H9 (cell line): ENCODE results near the gene CLEC18B. TPM values are rescaled to one million over a fixed set of nuclear protein-coding genes. Genes with fewer than 3 reads are reported as not detected.

Experiments used
- DNase-seq: peaks from one replicate; pipeline ENCODE4 v3.0.0-alpha.2; 2017
- H2AFZ ChIP-seq: one replicate; pipeline ENCODE4 v1.6.1; 2013; ENCODE audit warnings: mild to moderate bottlenecking, low read length, control low read depth, moderate library complexity
- H2AK5ac ChIP-seq: 2 replicates; pipeline ENCODE4 v1.6.1; 2013; ENCODE audit warnings: low read length, control low read depth, mixed read lengths; ENCODE audit not compliant: insufficient read length
- H2BK120ac ChIP-seq: one replicate; pipeline ENCODE4 v1.6.1; 2013; ENCODE audit warnings: low read depth, mild to moderate bottlenecking, low read length, control low read depth, inconsistent platforms; ENCODE audit not compliant: poor library complexity, severe bottlenecking
- H2BK12ac ChIP-seq: 2 replicates; pipeline ENCODE4 v1.6.1; 2013; ENCODE audit warnings: low read length, control low read depth, mixed read lengths, low read depth; ENCODE audit not compliant: insufficient read length
- H2BK15ac ChIP-seq: 2 replicates; pipeline ENCODE4 v1.6.1; 2013; ENCODE audit warnings: low read depth, low read length, control low read depth
- H2BK20ac ChIP-seq: one replicate; pipeline ENCODE4 v1.6.1; 2013; ENCODE audit warnings: low read depth, mild to moderate bottlenecking, low read length, control low read depth, inconsistent platforms; ENCODE audit not compliant: poor library complexity, severe bottlenecking
- H2BK5ac ChIP-seq: 2 replicates; pipeline ENCODE4 v1.6.1; 2013; ENCODE audit warnings: low read length, control low read depth, mixed read lengths; ENCODE audit not compliant: insufficient read length
- H3K14ac ChIP-seq: 2 replicates; pipeline ENCODE4 v1.6.1; 2013; ENCODE audit warnings: low read length, control low read depth; ENCODE audit not compliant: insufficient read depth
- H3K18ac ChIP-seq: 2 replicates; pipeline ENCODE4 v1.6.1; 2013; ENCODE audit warnings: low read depth, mild to moderate bottlenecking, mixed read lengths, low read length, control low read depth; ENCODE audit not compliant: insufficient read length
- H3K23ac ChIP-seq: 2 replicates; pipeline ENCODE4 v1.6.1; 2013; ENCODE audit warnings: low read length, control low read depth, mixed read lengths, low read depth; ENCODE audit not compliant: insufficient read length
- H3K23me2 ChIP-seq: 2 replicates; pipeline ENCODE4 v1.6.1; 2013; ENCODE audit warnings: low read depth, mild to moderate bottlenecking, mixed read lengths, low read length, control low read depth; ENCODE audit not compliant: insufficient read length, poor library complexity, severe bottlenecking
- H3K27ac ChIP-seq: 2 replicates; pipeline ENCODE4 v1.5.1; 2013; ENCODE audit warnings: low read length, control low read depth, mixed read lengths, low read depth; ENCODE audit not compliant: insufficient read length
- H3K27me3 ChIP-seq: 2 replicates; pipeline ENCODE4 v1.6.1; 2013; ENCODE audit warnings: low read length, control low read depth, inconsistent platforms; ENCODE audit not compliant: insufficient read depth
- H3K4ac ChIP-seq: 2 replicates; pipeline ENCODE4 v1.6.1; 2013; ENCODE audit warnings: low read depth, mild to moderate bottlenecking, control low read depth, inconsistent platforms, low read length, moderate library complexity
- H3K4me1 ChIP-seq: 2 replicates; pipeline ENCODE4 v1.6.1; 2013; ENCODE audit warnings: low read length, control low read depth, inconsistent platforms; ENCODE audit not compliant: insufficient read depth
- H3K4me2 ChIP-seq: 2 replicates; pipeline ENCODE4 v1.6.1; 2013; ENCODE audit warnings: low read length, control low read depth, mixed read lengths; ENCODE audit not compliant: insufficient read length, insufficient read depth
- H3K56ac ChIP-seq: 2 replicates; pipeline ENCODE4 v1.6.1; 2013; ENCODE audit warnings: low read depth, mild to moderate bottlenecking, mixed read lengths, low read length, control low read depth; ENCODE audit not compliant: insufficient read length
- H3K79me1 ChIP-seq: 2 replicates; pipeline ENCODE4 v1.6.1; 2013; ENCODE audit warnings: low read depth, mild to moderate bottlenecking, moderate library complexity, low read length, control low read depth, inconsistent platforms; ENCODE audit not compliant: insufficient read depth, poor library complexity, severe bottlenecking
- H3K79me2 ChIP-seq: 2 replicates; pipeline ENCODE4 v1.6.1; 2013; ENCODE audit warnings: low read length, control low read depth, inconsistent platforms; ENCODE audit not compliant: insufficient read depth
- H3K9ac ChIP-seq: 2 replicates; pipeline ENCODE4 v1.6.1; 2013; ENCODE audit warnings: low read length, control low read depth, mixed read lengths; ENCODE audit not compliant: insufficient read length; ENCODE audit errors: extremely low read depth
- H3K9me3 ChIP-seq: one replicate; pipeline ENCODE4 v1.6.1; 2013; ENCODE audit warnings: low read depth, low read length, inconsistent platforms; ENCODE audit not compliant: control insufficient read depth
- H3T11ph ChIP-seq: one replicate; pipeline ENCODE4 v1.6.1; 2013; ENCODE audit warnings: mild to moderate bottlenecking, low read length, control low read depth, inconsistent platforms
- H4K20me1 ChIP-seq: one replicate; pipeline ENCODE4 v1.6.1; 2013; ENCODE audit not compliant: control insufficient read depth, insufficient read length, insufficient read depth
- H4K5ac ChIP-seq: 2 replicates; pipeline ENCODE4 v1.6.1; 2013; ENCODE audit warnings: low read depth, mild to moderate bottlenecking, mixed read lengths, low read length, control low read depth; ENCODE audit not compliant: insufficient read length
- H4K8ac ChIP-seq: replicated peaks from 2 replicates; pipeline ENCODE4 v1.6.1; 2013; ENCODE audit warnings: low read length, control low read depth, mixed read lengths, low read depth; ENCODE audit not compliant: insufficient read length
- H4K91ac ChIP-seq: 2 replicates; pipeline ENCODE4 v1.6.1; 2013; ENCODE audit warnings: low read depth, mild to moderate bottlenecking, moderate library complexity, mixed read lengths, low read length, control low read depth; ENCODE audit not compliant: insufficient read length
- H3K27ac Mint-ChIP-seq, 3 experiments: 2 replicates in 2 of 3; 3 replicates in 1 of 3; pipeline ENCODE4 v1.8.0; 2020 to 2021; ENCODE audit warnings: mixed read lengths in 3 of 3, mild to moderate bottlenecking in 1 of 3, moderate library complexity in 1 of 3
- H3K27me3 Mint-ChIP-seq: 2 replicates; pipeline ENCODE4 v1.8.0; 2021; ENCODE audit warnings: low read depth, mild to moderate bottlenecking, moderate library complexity, mixed read lengths
- H3K36me3 Mint-ChIP-seq, 3 experiments: 2 replicates in 2 of 3; 3 replicates in 1 of 3; pipeline ENCODE4 v1.8.0; 2020 to 2021; ENCODE audit warnings: low read depth in 3 of 3, mixed read lengths in 3 of 3; ENCODE audit not compliant: insufficient read depth in 1 of 3
- H3K4me1 Mint-ChIP-seq, 2 experiments: 2 replicates each; pipeline ENCODE4 v1.8.0; 2020; ENCODE audit warnings: mixed read lengths in 2 of 2
- H3K4me3 Mint-ChIP-seq, 2 experiments: 2 replicates in 1 of 2; 3 replicates in 1 of 2; pipeline ENCODE4 v1.8.0; 2020 to 2021; ENCODE audit warnings: mild to moderate bottlenecking in 2 of 2, mixed read lengths in 2 of 2, moderate library complexity in 1 of 2
- H3K9me3 Mint-ChIP-seq, 2 experiments: 2 replicates in 1 of 2; 3 replicates in 1 of 2; pipeline ENCODE4 v1.8.0; 2020; ENCODE audit warnings: mild to moderate bottlenecking in 2 of 2, mixed read lengths in 2 of 2, moderate library complexity in 1 of 2
- WGBS: extraction: QIAGEN DNeasy Blood & Tissue Kit; methylation state at CpG from one replicate; pipeline ENCODE4 v1.1.7; 2013; ENCODE audit warnings: missing lambda C conversion rate, low lambda C conversion rate, mixed read lengths; ENCODE audit not compliant: insufficient read length; ENCODE audit errors: extremely low coverage; 5-methylcytosine and 5-hydroxymethylcytosine counted together
- total RNA-seq: library from RNA; stranded (reverse); gene quantifications from 2 replicates; pipeline ENCODE4 v1.2.1, GENCODE V29; 2021
- TF ChIP-seq, protein P1 (sequence below): fragments of 200-600 bp; sonication (generic); conservative IDR thresholded peaks from 3 replicates; pipeline ENCODE4 v1.8.0; 2021; ENCODE audit warnings: antibody characterized with exemption, mild to moderate bottlenecking

Gene CLEC18B
- total RNA-seq, 1 experiment from 2014 or later, result 0.37 TPM

DNA sequence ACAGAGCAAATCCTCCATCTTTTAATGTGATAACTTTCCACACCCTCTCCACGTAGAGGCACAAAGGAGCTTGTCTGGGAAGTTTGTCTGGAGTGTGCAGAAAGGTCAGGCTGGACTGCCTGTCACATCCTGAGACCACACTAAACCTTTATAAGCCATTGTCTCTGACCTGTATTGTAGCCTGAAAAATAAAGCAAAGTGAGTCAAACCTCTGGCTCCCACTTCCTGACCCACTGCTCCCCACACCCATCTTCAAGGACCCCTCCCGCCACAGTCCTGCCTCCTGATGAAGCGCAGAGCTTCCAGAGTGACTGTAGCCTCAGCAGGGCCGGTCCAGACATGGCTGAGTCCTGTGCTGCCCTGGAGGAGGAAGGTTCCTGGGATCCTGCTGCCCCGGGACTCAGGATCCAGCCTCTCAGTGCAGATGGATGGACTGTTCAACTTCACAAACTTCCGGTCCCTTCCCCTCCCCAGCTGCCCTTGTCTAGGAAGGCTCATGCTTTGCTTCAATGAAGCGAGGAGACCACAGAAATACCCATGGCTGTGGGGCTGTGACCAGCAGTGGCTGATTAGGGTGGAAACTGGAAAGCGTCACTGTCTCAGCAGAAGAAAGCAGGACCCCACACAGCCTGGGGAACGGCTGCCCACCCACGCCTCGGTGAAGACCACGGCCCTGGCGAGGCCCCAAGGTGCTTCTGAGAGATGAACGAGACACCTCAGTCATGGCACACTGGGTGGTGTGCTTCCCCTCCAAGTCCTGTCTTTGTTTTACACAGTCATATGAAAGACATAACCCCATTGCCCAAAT lies 30.9 kb upstream of the CLEC18B start:
- Histone ChIP-seq H2BK5ac (no peak overlapping the region), H3K23ac (no peak overlapping the region), H4K8ac (no peak overlapping the region), H3K79me2 (no peaks in the 10 kb centered on the region), H4K5ac (no peak overlapping the region), H3K27me3 (no peaks in the 10 kb centered on the region), H3K56ac (no peak overlapping the region), H3K4me1 (no peaks in the 10 kb centered on the region), H4K91ac (no peak overlapping the region), H2BK20ac (no peak overlapping the region), H3K23me2 (no peaks in the 10 kb centered on the region), H3K9ac (no peak overlapping the region), H3T11ph (no peak overlapping the region), H3K27ac (no peak overlapping the region), H3K14ac (no peak overlapping the region), H3K18ac (no peak overlapping the region), H3K4ac (no peak overlapping the region), H3K4me2 (no peak overlapping the region), H3K9me3 (no peaks in the 10 kb centered on the region), H2AFZ (no peak overlapping the region), H2BK15ac (no peak overlapping the region), H2BK120ac (no peak overlapping the region), H2AK5ac (no peak overlapping the region), H2BK12ac (no peak overlapping the region), H3K79me1 (no peaks in the 10 kb centered on the region), H4K20me1 (no peaks in the 10 kb centered on the region)
- TF ChIP-seq, protein P1, sequence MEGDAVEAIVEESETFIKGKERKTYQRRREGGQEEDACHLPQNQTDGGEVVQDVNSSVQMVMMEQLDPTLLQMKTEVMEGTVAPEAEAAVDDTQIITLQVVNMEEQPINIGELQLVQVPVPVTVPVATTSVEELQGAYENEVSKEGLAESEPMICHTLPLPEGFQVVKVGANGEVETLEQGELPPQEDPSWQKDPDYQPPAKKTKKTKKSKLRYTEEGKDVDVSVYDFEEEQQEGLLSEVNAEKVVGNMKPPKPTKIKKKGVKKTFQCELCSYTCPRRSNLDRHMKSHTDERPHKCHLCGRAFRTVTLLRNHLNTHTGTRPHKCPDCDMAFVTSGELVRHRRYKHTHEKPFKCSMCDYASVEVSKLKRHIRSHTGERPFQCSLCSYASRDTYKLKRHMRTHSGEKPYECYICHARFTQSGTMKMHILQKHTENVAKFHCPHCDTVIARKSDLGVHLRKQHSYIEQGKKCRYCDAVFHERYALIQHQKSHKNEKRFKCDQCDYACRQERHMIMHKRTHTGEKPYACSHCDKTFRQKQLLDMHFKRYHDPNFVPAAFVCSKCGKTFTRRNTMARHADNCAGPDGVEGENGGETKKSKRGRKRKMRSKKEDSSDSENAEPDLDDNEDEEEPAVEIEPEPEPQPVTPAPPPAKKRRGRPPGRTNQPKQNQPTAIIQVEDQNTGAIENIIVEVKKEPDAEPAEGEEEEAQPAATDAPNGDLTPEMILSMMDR, result no peak
- no peak for DNase-seq
- Mint-ChIP-seq H3K27me3 (no peaks in the 10 kb centered on the region), H3K4me3 (no peak overlapping the region), H3K36me3 (peaks cover 36 to 82% (median 63%) of the 10 kb centered on the region in 3 experiments; a peak in 6 of 7 replicates), H3K27ac (peak overlapping the region in 1 of 3 experiments; percentile 48; a peak in 1 of 7 replicates), H3K9me3 (no peaks in the 10 kb centered on the region), H3K4me1 (peaks cover under 1 to 4% of the 10 kb centered on the region in 2 experiments; a peak in 1 of 4 replicates)
- WGBS, result no CpG with 5 or more reads among the region's 14 CpGs
